A673 (cell line): ENCODE results near the gene BICC1. TPM values are rescaled to one million over a fixed set of nuclear protein-coding genes. Genes with fewer than 3 reads are reported as not detected.

Experiments
- BruUV-seq: library from RNA; stranded (reverse); fragments of 400-500 nt; replicated peaks from 2 replicates; lab custom pipeline; 2021; lab: Mats Ljungman, UMichigan
- CTCF ChIA-PET: fragments of 300-600 bp; sonication (Branson Sonifier 250); formaldehyde crosslinking; loops from one replicate; lab custom pipeline; 2022; ENCODE audit warnings: antibody characterized with exemption; lab: Charles Lee
- POLR2A ChIA-PET: fragments of 300-600 bp; sonication (Branson Sonifier 250); formaldehyde crosslinking; loops from one replicate; lab custom pipeline; 2022; ENCODE audit warnings: antibody characterized with exemption; ENCODE audit not compliant: low non-redundant PET; lab: Charles Lee
- DNase-seq: peaks from one replicate; pipeline ENCODE4 v3.0.0-alpha.2; 2015; ENCODE audit warnings: low spot score
- H3K27ac ChIP-seq: fragments of 200-600 bp; sonication (generic); 2 replicates; pipeline ENCODE4 v1.5.1; 2016; ENCODE audit warnings: mixed run types, low read depth, mild to moderate bottlenecking, mixed read lengths, antibody characterized with exemption, low read length; ENCODE audit not compliant: poor library complexity, severe bottlenecking
- H3K27me3 ChIP-seq: fragments of 200-600 bp; sonication (generic); replicated peaks from 2 replicates; pipeline ENCODE4 v1.6.1; 2017; ENCODE audit warnings: mixed run types, low read depth, mild to moderate bottlenecking, mixed read lengths, antibody characterized with exemption, low read length; ENCODE audit not compliant: insufficient read depth, poor library complexity
- H3K36me3 ChIP-seq: fragments of 200-600 bp; sonication (generic); 2 replicates; pipeline ENCODE4 v1.6.1; 2016; ENCODE audit warnings: mixed run types, mild to moderate bottlenecking, mixed read lengths, antibody characterized with exemption, low read length; ENCODE audit not compliant: insufficient read depth, poor library complexity, severe bottlenecking
- H3K4me1 ChIP-seq: fragments of 200-600 bp; sonication (generic); 2 replicates; pipeline ENCODE4 v1.6.1; 2017; ENCODE audit warnings: mixed run types, mild to moderate bottlenecking, mixed read lengths, antibody characterized with exemption, low read length; ENCODE audit not compliant: insufficient read depth, poor library complexity, severe bottlenecking
- H3K4me3 ChIP-seq: fragments of 200-600 bp; sonication (generic); 2 replicates; pipeline ENCODE4 v1.5.1; 2016; ENCODE audit warnings: low read depth, mixed run types, mild to moderate bottlenecking, mixed read lengths, low read length; ENCODE audit not compliant: poor library complexity, severe bottlenecking
- H3K9me3 ChIP-seq: fragments of 200-600 bp; sonication (generic); 2 replicates; pipeline ENCODE4 v1.6.1; 2016; ENCODE audit warnings: mixed run types, low read depth, mild to moderate bottlenecking, mixed read lengths, antibody characterized with exemption, low read length; ENCODE audit not compliant: poor library complexity, severe bottlenecking
- EZH2 ChIP-seq: fragments of 200-600 bp; sonication (generic); IDR thresholded peaks from 2 replicates; pipeline ENCODE4 v1.6.1; 2017; ENCODE audit warnings: borderline replicate concordance, low read depth, mild to moderate bottlenecking, mixed read lengths, antibody characterized with exemption, low read length; ENCODE audit not compliant: poor library complexity, severe bottlenecking
- intact Hi-C: fragments of 100-400 bp; cut with micrococcal nuclease; formaldehyde crosslinking; loops from one replicate; pipeline ENCODE4 v1.10.0; 2022; ENCODE audit not compliant: unreplicated experiment
- total RNA-seq: library from RNA; stranded (reverse); gene quantifications from 2 replicates; pipeline ENCODE4 v1.2.3, GENCODE V29; 2021
- TF ChIP-seq, protein P1 (sequence below): fragments of 300-800, 200-600 bp; sonication (generic); conservative IDR thresholded peaks from 2 replicates; pipeline ENCODE4 v1.5.1; 2017; ENCODE audit warnings: low read depth, mild to moderate bottlenecking, antibody characterized with exemption, low read length, moderate library complexity, mixed read lengths

BICC1 gene
- total RNA-seq, 1 experiment from 2014 or later, result 1.6 TPM

DNA sequence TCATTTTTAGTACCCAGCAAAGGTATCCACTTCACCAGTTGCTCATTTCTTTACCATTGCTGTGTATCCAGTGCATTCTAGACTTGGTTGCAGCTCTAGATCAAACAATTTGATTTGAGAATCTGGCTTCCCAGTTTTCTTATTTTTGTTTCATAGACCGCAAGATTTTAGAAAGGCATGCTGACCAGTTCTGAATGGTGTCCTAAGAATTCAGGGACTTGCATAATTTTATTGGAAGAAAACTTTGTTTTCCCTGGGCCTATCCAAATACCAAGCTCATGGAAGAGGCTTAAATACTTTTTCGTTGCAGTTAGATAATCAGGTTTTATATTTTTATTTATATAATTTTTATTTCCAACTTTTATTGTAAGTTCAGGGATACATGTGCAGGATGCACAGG lies 58.3 kb downstream of the BICC1 start:
- ChIA-PET CTCF (no interaction called here), POLR2A (no interaction called here)
- H3K27ac ChIP-seq, result no peak overlapping the region
- no peaks in the 10 kb centered on the region for H3K36me3 ChIP-seq
- no peak for DNase-seq
- intact Hi-C loops, result no loop called here
- no TSS peak for BruUV-seq
- TF ChIP-seq, protein P1, sequence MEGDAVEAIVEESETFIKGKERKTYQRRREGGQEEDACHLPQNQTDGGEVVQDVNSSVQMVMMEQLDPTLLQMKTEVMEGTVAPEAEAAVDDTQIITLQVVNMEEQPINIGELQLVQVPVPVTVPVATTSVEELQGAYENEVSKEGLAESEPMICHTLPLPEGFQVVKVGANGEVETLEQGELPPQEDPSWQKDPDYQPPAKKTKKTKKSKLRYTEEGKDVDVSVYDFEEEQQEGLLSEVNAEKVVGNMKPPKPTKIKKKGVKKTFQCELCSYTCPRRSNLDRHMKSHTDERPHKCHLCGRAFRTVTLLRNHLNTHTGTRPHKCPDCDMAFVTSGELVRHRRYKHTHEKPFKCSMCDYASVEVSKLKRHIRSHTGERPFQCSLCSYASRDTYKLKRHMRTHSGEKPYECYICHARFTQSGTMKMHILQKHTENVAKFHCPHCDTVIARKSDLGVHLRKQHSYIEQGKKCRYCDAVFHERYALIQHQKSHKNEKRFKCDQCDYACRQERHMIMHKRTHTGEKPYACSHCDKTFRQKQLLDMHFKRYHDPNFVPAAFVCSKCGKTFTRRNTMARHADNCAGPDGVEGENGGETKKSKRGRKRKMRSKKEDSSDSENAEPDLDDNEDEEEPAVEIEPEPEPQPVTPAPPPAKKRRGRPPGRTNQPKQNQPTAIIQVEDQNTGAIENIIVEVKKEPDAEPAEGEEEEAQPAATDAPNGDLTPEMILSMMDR, result no peak
- no peak for TF ChIP-seq EZH2
- no peaks in the 10 kb centered on the region for H3K9me3 ChIP-seq
- no peaks in the 10 kb centered on the region for H3K4me1 ChIP-seq
- no peak overlapping the region for H3K4me3 ChIP-seq
- H3K27me3 ChIP-seq, result no peaks in the 10 kb centered on the region

- DNase-seq, result no peak
- H3K27ac ChIP-seq, result no peak overlapping the region
- no peak overlapping the region for H3K4me3 ChIP-seq
- no peak for TF ChIP-seq EZH2
- TF ChIP-seq, protein P1, result no peak
- no TSS peak for BruUV-seq
- H3K4me1 ChIP-seq, result no peaks in the 10 kb centered on the region
- intact Hi-C loops, result no loop called here
- CTCF ChIA-PET, result no interaction called here
- no peaks in the 10 kb centered on the region for H3K27me3 ChIP-seq
- no peaks in the 10 kb centered on the region for H3K9me3 ChIP-seq
- POLR2A ChIA-PET, result no interaction called here
- no peaks in the 10 kb centered on the region for H3K36me3 ChIP-seq
Measured at GRCh38 chr10:58573144-58573543, 60.5 kb downstream of the BICC1 start.

GRCh38 chr10:58574058-58574457 lies 61.4 kb downstream of the BICC1 start:
- Histone ChIP-seq H3K4me3 (no peak overlapping the region), H3K27me3 (no peaks in the 10 kb centered on the region), H3K9me3 (no peaks in the 10 kb centered on the region), H3K27ac (no peak overlapping the region), H3K36me3 (no peaks in the 10 kb centered on the region), H3K4me1 (no peaks in the 10 kb centered on the region)
- intact Hi-C loops, result no loop called here
- ChIA-PET CTCF (interaction anchor here (0.7 kb wide), 1 partner anchor 698 kb away, joined by 3 read pairs; no protein-coding TSS in a partner anchor), POLR2A (no interaction called here)
- TF ChIP-seq, protein P1, result no peak
- TF ChIP-seq EZH2, result no peak
- DNase-seq, result no peak
- BruUV-seq, result no TSS peak
